Left lung (tissue), 10 donors: ENCODE data around the gene ELMO2. TPM values are rescaled to one million over a fixed set of nuclear protein-coding genes. Genes with fewer than 3 reads are reported as not detected.

Experiments
- ATAC-seq: fragments of 200-7000 bp; cut with Tn5 transposase; one replicate; pipeline ENCODE4 v1.9.1; 2020; ENCODE audit warnings: moderate library complexity
- DNase-seq, 4 donors: peaks; one replicate each; pipeline ENCODE4 v3.0.0-alpha.2; 2013 to 2020
- H3K27ac ChIP-seq, 2 donors: fragments of 200-600 bp; sonication (generic) in 1 of 2; one replicate each; pipeline versions ENCODE4 v1.5.0 to v1.8.0; 2020 to 2021
- H3K27me3 ChIP-seq, 2 donors: fragments of 200-600 bp; sonication (generic) in 1 of 2; one replicate each; pipeline versions ENCODE4 v1.5.0 to v1.8.0; 2020 to 2021
- H3K36me3 ChIP-seq, 2 donors: fragments of 200-600 bp; sonication (generic) in 1 of 2; one replicate each; pipeline versions ENCODE4 v1.5.0 to v1.8.0; 2020 to 2021
- H3K4me1 ChIP-seq, 2 donors: fragments of 200-600 bp; one replicate each; pipeline ENCODE4 v1.8.0; 2021
- H3K4me3 ChIP-seq, 2 donors: fragments of 200-600 bp; sonication (generic) in 1 of 2; one replicate each; pipeline versions ENCODE4 v1.5.0 to v1.8.0; 2020 to 2021; ENCODE audit warnings: mild to moderate bottlenecking in 1 of 2
- H3K9me3 ChIP-seq, 2 donors: fragments of 200-600 bp; sonication (generic) in 1 of 2; one replicate each; pipeline versions ENCODE4 v1.5.0 to v1.8.0; 2020 to 2021
- intact Hi-C, 2 donors: fragments of 100-400 bp; cut with DNase I; formaldehyde crosslinking; loops; one replicate each; pipeline versions ENCODE4 v1.11.2 to v1.14.2; 2022
- polyA plus RNA-seq, 6 donors: library from polyadenylated mRNA; unstranded; fragments of 120-200 nt; gene quantifications; one replicate each; pipeline ENCODE4 v1.2.1, GENCODE V29; 2013; ENCODE audit not compliant: insufficient read length in 6 of 6
- total RNA-seq, 2 donors: library from RNA; stranded (reverse); fragmentation: NEBNext Ultra II Directional; extraction: Animal tissue kit (Norgen Biotek cat#: 25700); gene quantifications; one replicate each; pipeline ENCODE4 v1.2.1, GENCODE V29; 2021
- TF ChIP-seq, protein P1 (sequence below), 2 donors: fragments of 200-600 bp; sonication (generic) in 1 of 2; IDR thresholded peaks; one replicate each; pipeline versions ENCODE4 v1.5.0 to v1.8.0; 2021; ENCODE audit warnings: antibody characterized with exemption in 2 of 2
- donor health status: DM: no; HTN: yes; CAD: no.
- donor health status: DM: no; HTN: no; CAD: no.

The ELMO2 gene
- total and polyA plus RNA-seq, 8 donors, result 56.2 to 79.1 (median 60.5) TPM

DNA sequence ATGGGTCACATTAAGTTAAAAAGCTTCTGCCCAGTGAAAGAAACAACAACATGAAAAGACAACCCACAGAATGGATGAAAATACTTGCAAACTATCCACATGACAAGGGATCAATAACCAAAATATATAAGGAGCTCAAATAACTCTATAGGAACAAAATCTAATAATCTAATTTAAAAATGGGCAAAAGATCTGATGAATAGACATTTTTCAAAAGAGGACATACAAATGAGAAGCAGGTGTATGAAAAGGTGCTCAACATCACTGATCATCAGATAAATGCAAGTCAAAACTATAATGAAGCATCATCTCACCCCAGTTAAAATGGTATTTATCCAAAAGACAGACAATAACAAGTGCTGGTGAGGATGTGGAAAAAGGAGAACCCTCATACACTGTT lies 21.0 kb upstream of the ELMO2 start:
- TF ChIP-seq, protein P1, sequence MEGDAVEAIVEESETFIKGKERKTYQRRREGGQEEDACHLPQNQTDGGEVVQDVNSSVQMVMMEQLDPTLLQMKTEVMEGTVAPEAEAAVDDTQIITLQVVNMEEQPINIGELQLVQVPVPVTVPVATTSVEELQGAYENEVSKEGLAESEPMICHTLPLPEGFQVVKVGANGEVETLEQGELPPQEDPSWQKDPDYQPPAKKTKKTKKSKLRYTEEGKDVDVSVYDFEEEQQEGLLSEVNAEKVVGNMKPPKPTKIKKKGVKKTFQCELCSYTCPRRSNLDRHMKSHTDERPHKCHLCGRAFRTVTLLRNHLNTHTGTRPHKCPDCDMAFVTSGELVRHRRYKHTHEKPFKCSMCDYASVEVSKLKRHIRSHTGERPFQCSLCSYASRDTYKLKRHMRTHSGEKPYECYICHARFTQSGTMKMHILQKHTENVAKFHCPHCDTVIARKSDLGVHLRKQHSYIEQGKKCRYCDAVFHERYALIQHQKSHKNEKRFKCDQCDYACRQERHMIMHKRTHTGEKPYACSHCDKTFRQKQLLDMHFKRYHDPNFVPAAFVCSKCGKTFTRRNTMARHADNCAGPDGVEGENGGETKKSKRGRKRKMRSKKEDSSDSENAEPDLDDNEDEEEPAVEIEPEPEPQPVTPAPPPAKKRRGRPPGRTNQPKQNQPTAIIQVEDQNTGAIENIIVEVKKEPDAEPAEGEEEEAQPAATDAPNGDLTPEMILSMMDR (IDR thresholded peaks at IDR 0.05), result no peak
- ATAC-seq (no peak), DNase-seq (no peak)
- Histone ChIP-seq H3K36me3 (no peaks in the 10 kb centered on the region), H3K4me3 (no peak overlapping the region), H3K27ac (no peak overlapping the region), H3K9me3 (no peaks in the 10 kb centered on the region), H3K4me1 (no peaks in the 10 kb centered on the region), H3K27me3 (peaks cover 0 to 48% of the 10 kb centered on the region in 2 donors)
- intact Hi-C loops, result no loop called here

DNA sequence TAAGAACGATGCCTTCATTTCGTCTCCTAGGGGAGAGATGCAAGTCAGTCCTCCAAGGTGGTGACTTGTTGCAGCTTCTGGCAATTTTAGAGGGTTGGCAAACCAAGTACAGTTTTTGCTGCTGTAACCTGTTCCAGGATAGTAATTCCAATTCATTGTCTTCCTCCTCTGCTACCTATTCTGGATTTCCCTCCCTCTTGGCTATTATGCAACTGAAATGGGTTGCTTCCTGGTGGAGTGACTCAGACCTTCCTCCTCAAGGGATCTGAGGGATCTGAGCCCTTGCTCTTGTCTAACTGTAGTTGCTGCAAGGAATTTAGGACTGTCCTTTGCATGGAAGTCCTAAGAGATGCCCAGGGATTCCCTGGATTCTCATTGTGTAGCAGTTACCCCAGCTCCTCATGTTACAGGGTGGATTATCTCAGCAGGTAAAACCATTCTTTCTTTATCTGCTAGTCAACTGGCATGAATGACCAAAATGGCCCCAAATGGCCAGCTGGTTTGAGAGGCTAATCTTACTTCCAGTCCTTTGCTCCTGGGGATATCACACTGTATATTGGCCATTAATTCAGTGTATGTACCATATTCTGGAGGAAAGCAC lies 17.6 kb upstream of the ELMO2 start:
- no peak overlapping the region for H3K4me3 ChIP-seq
- peaks cover 2 to 31% of the 10 kb centered on the region in 2 donors for H3K27me3 ChIP-seq
- TF ChIP-seq, protein P1 (IDR thresholded peaks at IDR 0.05), result no peak
- intact Hi-C loops, result no loop called here
- H3K27ac ChIP-seq, result no peak overlapping the region
- ATAC-seq, result no peak
- H3K4me1 ChIP-seq, result no peaks in the 10 kb centered on the region
- H3K36me3 ChIP-seq, result no peaks in the 10 kb centered on the region
- no peaks in the 10 kb centered on the region for H3K9me3 ChIP-seq
- DNase-seq, result no peak

GRCh38 chr20:46423342-46423741 lies 16.9 kb upstream of the ELMO2 start:
- intact Hi-C loops, result no loop called here
- no peaks in the 10 kb centered on the region for H3K9me3 ChIP-seq
- no peak for ATAC-seq
- no peaks in the 10 kb centered on the region for H3K36me3 ChIP-seq
- no peak overlapping the region for H3K27ac ChIP-seq
- no peaks in the 10 kb centered on the region for H3K4me1 ChIP-seq
- H3K27me3 ChIP-seq, result peaks cover 2 to 25% of the 10 kb centered on the region in 2 donors
- no peak for DNase-seq
- H3K4me3 ChIP-seq, result no peak overlapping the region
- TF ChIP-seq, protein P1 (IDR thresholded peaks at IDR 0.05), result no peak

DNA sequence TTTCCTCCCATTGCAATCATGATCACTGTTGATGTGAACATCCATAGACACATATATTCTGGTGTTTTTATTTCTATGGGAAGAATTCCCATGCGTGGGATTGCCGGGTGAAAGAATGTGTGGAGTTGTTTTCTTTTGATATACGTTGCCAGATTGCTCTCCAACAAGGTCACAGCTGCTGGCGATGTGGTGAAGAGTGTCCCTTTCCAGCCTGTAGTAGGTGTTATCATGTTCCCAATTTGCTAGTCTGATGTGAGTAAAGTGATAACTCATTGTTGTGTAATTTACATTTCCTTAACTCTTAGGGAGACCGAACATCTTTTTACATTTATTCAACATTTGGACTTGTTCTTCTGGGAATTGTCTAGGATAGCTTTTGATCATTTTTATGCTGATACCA lies 14.5 kb upstream of the ELMO2 start:
- intact Hi-C loops, result no loop called here
- Histone ChIP-seq H3K36me3 (no peaks in the 10 kb centered on the region), H3K27ac (no peak overlapping the region), H3K4me3 (no peak overlapping the region), H3K4me1 (no peaks in the 10 kb centered on the region), H3K9me3 (no peaks in the 10 kb centered on the region), H3K27me3 (peaks cover 2 to 17% of the 10 kb centered on the region in 2 donors)
- TF ChIP-seq, protein P1 (IDR thresholded peaks at IDR 0.05), result no peak
- DNase-seq (no peak), ATAC-seq (no peak)

DNA sequence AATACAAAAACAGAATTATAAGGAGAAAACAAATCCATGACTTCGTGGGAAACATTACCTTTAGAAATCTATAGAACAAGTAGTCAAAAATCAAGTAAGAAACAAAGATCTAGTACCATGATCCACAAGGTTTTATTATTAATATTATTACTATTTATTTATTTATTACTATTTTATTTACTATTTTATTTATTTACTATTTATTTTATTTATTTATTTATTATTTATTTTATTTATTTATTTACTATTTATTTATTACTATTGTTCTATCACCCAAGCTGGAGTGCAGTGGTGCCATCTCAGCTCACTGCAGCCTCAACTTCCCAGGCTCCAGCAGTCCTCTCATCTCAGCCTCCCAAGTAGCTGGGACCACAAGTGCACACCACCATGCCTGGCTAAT lies 13.5 kb upstream of the ELMO2 start:
- no peak for ATAC-seq
- H3K36me3 ChIP-seq, result no peaks in the 10 kb centered on the region
- H3K27ac ChIP-seq, result no peak overlapping the region
- H3K27me3 ChIP-seq, result peaks cover 2 to 16% of the 10 kb centered on the region in 2 donors
- H3K4me3 ChIP-seq, result no peak overlapping the region
- TF ChIP-seq, protein P1 (IDR thresholded peaks at IDR 0.05), result no peak
- no peaks in the 10 kb centered on the region for H3K4me1 ChIP-seq
- H3K9me3 ChIP-seq, result no peaks in the 10 kb centered on the region
- intact Hi-C loops, result no loop called here
- DNase-seq, result no peak
